Epidermal melanocyte (primary cell): ENCODE results near the gene IRF2.

Experiments
- DNase-seq: peaks from one replicate; pipeline ENCODE4 v3.0.0; 2011; ENCODE audit warnings: low spot score; ENCODE audit not compliant: insufficient read length

IRF2 gene

DNA sequence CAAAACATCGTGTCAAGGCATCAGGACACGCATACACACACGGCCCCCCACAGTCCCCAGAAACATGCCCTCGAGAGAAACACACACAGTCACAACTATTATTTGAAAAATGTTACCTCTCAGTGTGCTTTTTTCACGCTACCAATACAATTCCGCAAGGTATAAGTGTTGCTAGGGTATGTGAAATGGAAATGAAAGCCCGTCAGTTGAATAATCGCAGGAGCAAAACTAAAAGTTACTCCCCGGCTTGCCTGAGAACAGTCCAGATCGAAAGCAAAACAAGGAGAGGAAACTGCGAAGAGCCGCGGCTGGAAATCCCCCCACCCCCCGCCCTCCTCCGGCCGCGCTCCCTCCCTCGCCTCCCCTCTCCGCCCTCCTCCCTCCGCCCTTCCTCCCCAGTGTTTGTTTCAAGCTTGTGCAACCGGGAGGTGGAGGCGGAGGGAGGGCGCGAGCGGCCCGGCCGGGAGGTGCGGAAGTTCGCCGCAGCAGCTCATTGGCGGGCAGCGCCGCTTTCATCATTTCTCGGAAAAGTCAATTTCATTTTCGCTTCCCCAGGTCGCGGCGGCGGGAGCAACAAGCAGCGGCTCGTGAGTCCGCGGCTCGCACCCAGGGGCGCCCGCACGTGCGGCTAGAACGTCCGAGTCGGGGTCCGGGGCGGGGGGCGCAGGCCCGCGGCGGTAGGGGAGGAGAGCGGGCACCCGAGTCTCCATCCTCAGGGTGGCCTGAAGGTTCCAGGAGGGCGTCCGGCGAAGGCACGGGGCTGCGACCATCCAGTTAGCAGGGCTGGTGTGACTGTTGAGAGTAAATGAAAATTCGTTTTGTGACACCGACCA is at the start of gene IRF2:
IRF2 (minus strand) TSS at position 288 of the 833 bp plus-strand sequence. CDS start 45,486 bp downstream, outside the sequence.
- DNase-seq: peak; percentile 95

DNA sequence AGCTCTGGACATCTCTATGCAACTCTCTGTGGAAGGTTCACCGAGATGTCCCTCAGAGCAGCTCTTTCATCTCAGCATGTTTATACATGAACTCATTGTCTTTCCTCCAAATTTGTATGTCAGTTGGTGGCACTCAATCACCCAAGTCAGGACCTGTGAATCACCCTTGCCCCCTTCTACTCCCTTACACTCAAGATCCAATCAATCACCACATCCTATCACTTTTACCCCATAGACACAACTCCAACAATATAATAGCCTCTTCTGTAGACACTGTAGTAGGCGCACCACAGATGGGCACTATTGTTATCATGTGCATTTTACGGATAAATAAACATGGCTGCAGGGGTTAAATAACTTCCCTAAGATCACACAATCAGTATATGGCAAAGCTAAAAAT is 41.3 kb upstream of the IRF2 start:
- no peak for DNase-seq

- DNase-seq: peak; percentile 71
These were observed 40.0 kb upstream of the IRF2 start for GRCh38 chr4:184514121-184514988.

DNA sequence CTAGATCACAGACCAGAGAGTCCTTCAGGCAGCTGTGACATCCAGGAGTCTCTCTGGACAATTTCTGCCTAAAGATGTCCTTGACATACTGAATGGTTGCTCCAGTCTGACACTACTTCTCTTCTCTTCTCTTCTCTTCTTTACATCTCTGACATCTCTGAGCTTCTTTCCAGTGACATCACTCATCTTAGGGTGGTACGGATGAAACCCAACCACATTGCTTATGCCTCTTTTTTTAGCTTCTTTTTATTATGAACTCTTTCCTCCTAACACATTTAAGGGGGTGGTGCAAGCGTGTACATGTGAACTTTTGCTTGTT is 39.4 kb upstream of the IRF2 start:
- DNase-seq: no peak

GRCh38 chr4:184511156-184511555 is 36.8 kb upstream of the IRF2 start:
- DNase-seq: no peak

DNA sequence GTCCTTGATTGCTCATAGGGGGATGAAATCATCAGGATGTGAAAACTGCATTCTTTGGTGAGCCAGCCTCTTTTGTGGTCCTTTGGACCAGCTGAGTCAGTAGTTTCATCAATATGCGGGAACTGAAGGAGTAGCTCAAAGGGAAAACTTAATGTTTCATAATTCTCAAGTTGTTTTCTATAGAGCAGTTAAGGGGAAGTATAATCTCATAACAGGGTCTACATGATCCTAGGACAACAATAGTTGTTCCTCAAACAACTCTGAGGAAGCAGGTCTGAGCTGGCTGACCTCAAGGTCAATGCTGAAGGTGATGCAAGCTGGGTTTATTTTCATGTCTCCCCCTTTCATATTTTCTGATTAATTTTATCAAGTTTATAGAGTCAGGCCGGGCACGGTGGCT is 36.1 kb upstream of the IRF2 start:
- no peak for DNase-seq

DNA sequence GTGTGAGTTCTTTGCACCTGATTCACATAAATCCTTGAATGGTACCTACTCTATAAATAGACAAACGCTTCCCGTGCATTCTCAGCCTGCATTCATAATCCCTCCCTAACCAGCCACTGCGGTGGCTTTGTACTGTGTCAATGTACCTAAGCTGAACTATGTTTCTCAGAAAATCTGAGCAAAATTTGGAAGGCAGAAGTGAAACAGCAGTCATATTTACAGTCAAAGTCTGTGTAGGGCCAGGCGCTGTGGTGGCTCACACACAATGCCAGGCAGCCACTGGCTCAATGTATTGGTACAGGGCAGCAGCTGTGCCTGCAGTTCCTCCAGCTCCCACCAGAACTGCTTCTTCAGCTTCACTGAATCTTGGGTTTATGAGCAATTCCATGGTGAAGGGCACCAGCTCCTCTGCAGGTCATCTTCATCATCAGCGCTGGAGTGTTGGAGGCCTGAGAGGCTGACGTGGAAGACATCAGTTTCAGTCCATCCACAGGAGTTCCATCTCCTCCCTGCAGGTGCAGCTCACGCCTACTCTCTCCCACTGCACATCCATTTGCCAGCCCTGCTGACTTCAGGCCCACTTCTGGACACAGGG is 32.3 kb upstream of the IRF2 start:
- DNase-seq: no peak

GRCh38 chr4:184504385-184504784 is 30.0 kb upstream of the IRF2 start:
- DNase-seq: no peak

DNA sequence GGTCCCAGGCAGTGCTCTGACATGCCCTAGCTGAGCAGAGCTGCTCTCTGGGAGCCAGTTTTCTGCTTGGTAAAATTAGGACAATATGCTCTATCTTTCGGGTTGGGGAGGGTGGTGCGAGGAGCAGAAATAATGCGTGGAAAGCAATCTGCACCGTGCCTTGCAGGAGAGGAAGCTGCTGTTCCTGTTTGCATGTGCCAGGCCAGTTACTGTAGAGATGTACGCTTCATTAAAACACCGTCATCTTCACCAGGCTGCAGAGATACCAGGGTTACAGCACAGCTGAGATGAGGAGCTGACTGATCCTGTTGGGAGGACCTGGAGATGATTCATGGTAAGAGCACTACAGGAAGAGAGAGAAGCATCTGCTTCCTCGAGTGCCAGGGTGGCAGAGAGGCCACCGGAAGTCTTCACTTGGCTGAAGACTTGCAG is 29.5 kb upstream of the IRF2 start:
- DNase-seq: no peak

- DNase-seq: no peak
These were observed 26.6 kb upstream of the IRF2 start for GRCh38 chr4:184500748-184501589.

DNA sequence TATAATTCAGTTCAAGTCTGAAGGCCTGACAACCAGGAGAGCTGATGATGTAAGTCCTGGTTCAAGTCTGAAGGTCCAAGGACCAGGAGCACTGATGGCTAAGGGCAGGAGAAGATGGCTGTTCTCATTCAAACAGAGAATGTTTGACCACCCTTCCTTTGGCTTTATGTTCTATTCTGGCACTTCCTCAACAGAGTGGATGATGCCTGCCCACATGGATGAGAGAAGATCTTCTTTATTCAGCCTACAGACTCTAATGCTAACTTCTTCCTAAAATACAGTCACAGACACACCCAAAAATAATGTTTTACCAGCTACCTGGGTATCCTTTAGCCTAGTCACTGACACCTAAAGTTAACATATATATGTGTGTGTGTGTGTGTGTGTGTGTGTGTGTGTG is 25.6 kb upstream of the IRF2 start:
- DNase-seq: no peak

GRCh38 chr4:184498598-184498997 is 24.2 kb upstream of the IRF2 start:
- DNase-seq: no peak

DNA sequence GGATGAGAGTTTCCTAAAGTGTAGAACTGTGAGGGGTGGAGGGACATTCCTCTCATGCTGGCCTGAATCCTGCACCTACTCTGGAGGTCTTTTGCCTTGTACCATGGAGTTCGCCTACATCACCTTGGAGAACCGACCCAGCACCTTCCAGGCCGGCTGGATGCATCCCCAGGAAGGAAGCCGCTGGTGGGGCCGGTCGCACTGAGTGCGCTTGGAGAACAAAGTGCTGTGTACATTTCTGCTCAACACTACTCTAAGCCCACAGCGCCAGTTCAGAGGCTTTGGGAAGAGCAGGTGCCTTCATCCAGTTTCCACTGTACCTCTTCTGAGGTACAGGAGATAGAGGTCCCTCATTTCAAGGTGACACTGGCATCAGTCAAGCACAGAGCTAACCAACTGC is 15.4 kb upstream of the IRF2 start:
- no peak for DNase-seq

- no peak for DNase-seq
These were observed 13.2 kb upstream of the IRF2 start for GRCh38 chr4:184487503-184487902.

GRCh38 chr4:184485279-184485678 is 10.9 kb upstream of the IRF2 start:
- no peak for DNase-seq

DNA sequence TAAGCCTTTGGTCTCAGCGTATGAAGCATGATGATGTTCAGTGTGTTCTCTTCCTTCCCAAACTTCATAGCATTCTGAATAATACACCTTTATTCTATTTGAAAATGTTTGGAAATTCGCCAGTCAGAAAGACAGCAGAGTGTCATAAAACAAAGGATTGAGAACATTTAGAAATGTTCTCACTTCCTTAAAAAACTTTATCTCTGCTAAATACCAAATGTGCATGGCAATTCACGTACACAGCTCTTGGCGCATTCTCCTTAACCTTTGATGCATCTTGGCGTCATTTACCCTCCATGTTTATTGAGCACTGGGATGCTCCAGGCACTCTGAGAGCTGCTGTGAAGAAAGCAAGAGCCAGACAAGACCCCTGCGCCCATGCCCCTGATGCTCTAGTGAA is 7.2 kb upstream of the IRF2 start:
- DNase-seq: no peak

DNA sequence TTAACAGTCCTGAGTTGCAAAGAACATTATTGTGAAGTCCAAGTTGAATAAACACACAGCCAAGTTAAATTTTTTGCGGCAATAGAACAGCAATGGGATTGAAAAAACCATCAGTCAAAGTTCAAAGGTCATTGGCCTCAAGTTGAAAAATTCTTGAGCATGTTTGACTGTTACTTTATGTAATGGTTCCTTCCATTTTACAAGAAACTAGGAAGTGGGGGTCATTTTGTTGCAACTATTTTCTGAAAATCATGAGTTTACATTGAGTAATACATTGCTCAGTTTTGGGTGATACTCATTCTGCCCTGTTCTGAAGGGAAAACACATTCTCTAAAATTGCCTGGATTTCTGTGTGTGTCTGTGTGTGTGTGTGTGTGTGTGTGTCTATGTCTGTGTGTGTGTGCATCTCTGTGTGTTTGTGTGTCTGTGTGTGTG is 5.2 kb upstream of the IRF2 start:
- DNase-seq: no peak

GRCh38 chr4:184477201-184477999 is 3.0 kb upstream of the IRF2 start:
- DNase-seq: no peak

- DNase-seq: no peak
These were observed 2.3 kb upstream of the IRF2 start for GRCh38 chr4:184476695-184477094.

GRCh38 chr4:184475498-184475897 is 1.1 kb upstream of the IRF2 start:
- no peak for DNase-seq
